ENCODE results near the gene DOCK9.

The DOCK9 gene

GRCh38 chr13:98923641-98924397, 54.0 kb downstream of the DOCK9 start:
- Histone ChIP-seq H3K18ac (ENCODE audit: low read length) (no peak overlapping the region), H3K4me1 (ENCODE audit: control insufficient read depth in 1 of 2, insufficient read depth in 2 of 2, low read length in 2 of 2) (peaks cover 0 to 2% of the 10 kb centered on the region in 2 experiments)

DNA sequence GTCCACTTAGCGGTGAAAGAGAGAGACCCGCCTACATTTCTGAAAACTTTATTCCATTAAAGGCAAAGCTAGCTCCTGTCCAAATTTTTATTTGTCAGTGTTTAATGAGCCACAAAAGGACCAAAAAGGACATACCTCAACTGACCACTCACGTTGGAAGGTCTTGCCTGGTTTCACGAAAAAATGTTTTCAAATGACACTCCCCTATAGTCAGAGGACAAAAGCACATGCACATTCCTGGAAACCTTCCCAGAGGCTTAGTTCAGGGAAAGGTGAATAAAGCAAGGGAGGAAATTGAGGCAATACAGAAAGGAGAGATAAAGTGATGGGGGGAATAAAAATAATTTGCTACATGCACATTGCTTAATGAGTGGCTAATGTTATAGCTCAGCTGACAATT, 55.6 kb downstream of the DOCK9 start:
- H3K27me3 ChIP-seq (ENCODE audit: insufficient read depth, low read length) = no peaks in the 10 kb centered on the region
- no peak overlapping the region for H2BK5ac ChIP-seq (ENCODE audit: low read depth, low read length, poor library complexity)
- H4K91ac ChIP-seq (ENCODE audit: low read depth, low read length) = no peak overlapping the region
- H3K79me2 ChIP-seq (ENCODE audit: control insufficient read depth, insufficient read depth, low read length, poor library complexity) = no peaks in the 10 kb centered on the region
- no peak overlapping the region for H2AFZ ChIP-seq (ENCODE audit: insufficient read depth, low read length, poor library complexity)
- H3K14ac ChIP-seq (ENCODE audit: low read length) = no peak overlapping the region
- no peak overlapping the region for H3K23ac ChIP-seq (ENCODE audit: low read length)
- no peak overlapping the region for H4K8ac ChIP-seq (ENCODE audit: low read depth, low read length)
- peaks cover 3% of the 10 kb centered on the region for H3K9me3 ChIP-seq (ENCODE audit: insufficient read depth, low read depth, low read length)
- no peak overlapping the region for H3K9ac ChIP-seq (ENCODE audit: low read length)
- DNase-seq = no peak
- H2BK12ac ChIP-seq (ENCODE audit: low read length) = no peak overlapping the region
- peaks cover 5% of the 10 kb centered on the region for H3K79me1 ChIP-seq (ENCODE audit: low read length)
- no peak overlapping the region for H3K4me2 ChIP-seq (ENCODE audit: low read length)
- H4K12ac ChIP-seq (ENCODE audit: low read depth, low read length) = no peak overlapping the region
- peaks cover 7 to 13% of the 10 kb centered on the region in 2 experiments for H3K36me3 ChIP-seq (ENCODE audit: control insufficient read depth in 1 of 2, insufficient read depth in 2 of 2, low read length in 2 of 2)
- no peak overlapping the region for H3K27ac ChIP-seq (ENCODE audit: low read depth, low read length)
- WGBS (ENCODE audit: extremely low coverage, insufficient coverage, insufficient read length) = no CpG with 5 or more reads among the region's 4 CpGs
- no peak overlapping the region for H3K4me3 ChIP-seq (ENCODE audit: low read depth, low read length)
- H3K18ac ChIP-seq (ENCODE audit: low read length) = no peak overlapping the region
- H2BK120ac ChIP-seq (ENCODE audit: insufficient read depth, low read length, poor library complexity) = no peak overlapping the region
- H3K4ac ChIP-seq (ENCODE audit: low read depth, low read length) = no peak overlapping the region
- H3K4me1 ChIP-seq (ENCODE audit: control insufficient read depth in 1 of 2, insufficient read depth in 2 of 2, low read length in 2 of 2) = peaks cover 0 to 2% of the 10 kb centered on the region in 2 experiments
- no peak overlapping the region for H2AK5ac ChIP-seq (ENCODE audit: low read length)

More at GRCh38 chr13:98923641-98924397, 54.0 kb downstream of the DOCK9 start:
- Histone ChIP-seq H4K8ac (ENCODE audit: low read depth, low read length) (no peak overlapping the region), H3K4me3 (ENCODE audit: low read depth, low read length) (no peak overlapping the region), H3K4ac (ENCODE audit: low read depth, low read length) (no peak overlapping the region), H3K27me3 (ENCODE audit: insufficient read depth, low read length) (no peaks in the 10 kb centered on the region), H2AFZ (ENCODE audit: insufficient read depth, low read length, poor library complexity) (no peak overlapping the region), H4K12ac (ENCODE audit: low read depth, low read length) (no peak overlapping the region), H3K14ac (ENCODE audit: low read length) (no peak overlapping the region), H3K9ac (ENCODE audit: low read length) (no peak overlapping the region), H3K36me3 (ENCODE audit: control insufficient read depth in 1 of 2, insufficient read depth in 2 of 2, low read length in 2 of 2) (peaks cover 5 to 11% of the 10 kb centered on the region in 2 experiments), H3K4me2 (ENCODE audit: low read length) (no peak overlapping the region), H4K91ac (ENCODE audit: low read depth, low read length) (no peak overlapping the region), H3K27ac (ENCODE audit: low read depth, low read length) (no peak overlapping the region), H3K79me1 (ENCODE audit: low read length) (peaks cover 5% of the 10 kb centered on the region), H2BK120ac (ENCODE audit: insufficient read depth, low read length, poor library complexity) (no peak overlapping the region), H3K79me2 (ENCODE audit: control insufficient read depth, insufficient read depth, low read length, poor library complexity) (no peaks in the 10 kb centered on the region), H3K9me3 (ENCODE audit: insufficient read depth, low read depth, low read length) (peaks cover 3% of the 10 kb centered on the region), H3K23ac (ENCODE audit: low read length) (no peak overlapping the region), H2AK5ac (ENCODE audit: low read length) (no peak overlapping the region), H2BK5ac (ENCODE audit: low read depth, low read length, poor library complexity) (no peak overlapping the region), H2BK12ac (ENCODE audit: low read length) (no peak overlapping the region)
- no CpG with 5 or more reads among the region's 11 CpGs for WGBS (ENCODE audit: extremely low coverage, insufficient coverage, insufficient read length)
- no peak for DNase-seq

- Histone ChIP-seq H4K91ac (ENCODE audit: low read depth, low read length) (no peak overlapping the region), H3K36me3 (ENCODE audit: control insufficient read depth in 1 of 2, insufficient read depth in 2 of 2, low read length in 2 of 2) (peaks cover 7 to 13% of the 10 kb centered on the region in 2 experiments), H3K4me2 (ENCODE audit: low read length) (no peak overlapping the region), H3K9ac (ENCODE audit: low read length) (peak overlapping the region; percentile 42), H4K8ac (ENCODE audit: low read depth, low read length) (no peak overlapping the region), H3K4me1 (ENCODE audit: control insufficient read depth in 1 of 2, insufficient read depth in 2 of 2, low read length in 2 of 2) (peaks cover 0 to 2% of the 10 kb centered on the region in 2 experiments), H3K4me3 (ENCODE audit: low read depth, low read length) (peak overlapping the region; percentile 11), H3K79me1 (ENCODE audit: low read length) (peaks cover 4% of the 10 kb centered on the region), H3K23ac (ENCODE audit: low read length) (peak overlapping the region; percentile 99), H2AK5ac (ENCODE audit: low read length) (peak overlapping the region; percentile 15), H3K27me3 (ENCODE audit: insufficient read depth, low read length) (no peaks in the 10 kb centered on the region), H2BK12ac (ENCODE audit: low read length) (no peak overlapping the region), H3K9me3 (ENCODE audit: insufficient read depth, low read depth, low read length) (peaks cover 3% of the 10 kb centered on the region), H2BK5ac (ENCODE audit: low read depth, low read length, poor library complexity) (no peak overlapping the region), H3K14ac (ENCODE audit: low read length) (no peak overlapping the region), H3K27ac (ENCODE audit: low read depth, low read length) (no peak overlapping the region), H2BK120ac (ENCODE audit: insufficient read depth, low read length, poor library complexity) (no peak overlapping the region), H3K18ac (ENCODE audit: low read length) (no peak overlapping the region), H4K12ac (ENCODE audit: low read depth, low read length) (no peak overlapping the region), H3K79me2 (ENCODE audit: control insufficient read depth, insufficient read depth, low read length, poor library complexity) (no peaks in the 10 kb centered on the region), H2AFZ (ENCODE audit: insufficient read depth, low read length, poor library complexity) (no peak overlapping the region), H3K4ac (ENCODE audit: low read depth, low read length) (peak overlapping the region; percentile 20)
- no peak for DNase-seq
- no CpG with 5 or more reads among the region's 5 CpGs for WGBS (ENCODE audit: extremely low coverage, insufficient coverage, insufficient read length)
Observed at GRCh38 chr13:98921786-98922185, 56.1 kb downstream of the DOCK9 start.

DNA sequence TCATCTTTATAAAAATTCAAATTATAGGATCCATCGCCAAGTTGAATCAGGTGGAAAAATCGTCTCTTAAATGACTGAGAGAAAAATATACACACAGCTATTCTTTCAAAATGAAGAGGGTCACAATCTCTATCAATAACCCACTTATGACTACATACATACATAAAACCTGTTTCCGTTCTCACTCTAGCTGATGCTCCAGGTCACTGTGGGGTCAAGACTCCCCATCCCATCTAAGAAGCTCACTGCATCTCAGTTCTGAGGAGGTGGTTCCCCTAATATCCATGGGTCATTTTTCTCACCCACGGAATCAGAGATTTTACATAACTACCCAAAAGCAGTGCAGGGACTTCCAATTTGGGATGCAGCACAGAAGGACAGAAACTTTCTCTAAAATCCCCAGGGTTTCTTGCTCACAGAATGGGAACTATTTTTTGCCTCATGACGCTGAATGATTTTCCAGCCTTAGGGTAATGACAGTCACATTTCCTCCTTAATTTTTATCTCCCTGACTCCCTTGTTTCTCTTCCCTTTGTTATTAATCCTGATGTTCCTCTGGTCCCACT, 56.8 kb downstream of the DOCK9 start:
- no peak overlapping the region for H2BK5ac ChIP-seq (ENCODE audit: low read depth, low read length, poor library complexity)
- H3K23ac ChIP-seq (ENCODE audit: low read length) = no peak overlapping the region
- no peaks in the 10 kb centered on the region for H3K79me2 ChIP-seq (ENCODE audit: control insufficient read depth, insufficient read depth, low read length, poor library complexity)
- H3K9me3 ChIP-seq (ENCODE audit: insufficient read depth, low read depth, low read length) = peaks cover 3% of the 10 kb centered on the region
- H2AK5ac ChIP-seq (ENCODE audit: low read length) = no peak overlapping the region
- H3K4me3 ChIP-seq (ENCODE audit: low read depth, low read length) = no peak overlapping the region
- no peak overlapping the region for H4K8ac ChIP-seq (ENCODE audit: low read depth, low read length)
- no peak overlapping the region for H3K4me2 ChIP-seq (ENCODE audit: low read length)
- no peak for DNase-seq
- H3K14ac ChIP-seq (ENCODE audit: low read length) = no peak overlapping the region
- WGBS (ENCODE audit: extremely low coverage, insufficient coverage, insufficient read length) = no CpG with 5 or more reads among the region's 5 CpGs
- H4K12ac ChIP-seq (ENCODE audit: low read depth, low read length) = no peak overlapping the region
- H3K4me1 ChIP-seq (ENCODE audit: control insufficient read depth in 1 of 2, insufficient read depth in 2 of 2, low read length in 2 of 2) = no peaks in the 10 kb centered on the region
- no peak overlapping the region for H2AFZ ChIP-seq (ENCODE audit: insufficient read depth, low read length, poor library complexity)
- no peak overlapping the region for H2BK12ac ChIP-seq (ENCODE audit: low read length)
- no peak overlapping the region for H3K4ac ChIP-seq (ENCODE audit: low read depth, low read length)
- H3K27ac ChIP-seq (ENCODE audit: low read depth, low read length) = no peak overlapping the region
- H4K91ac ChIP-seq (ENCODE audit: low read depth, low read length) = no peak overlapping the region
- no peaks in the 10 kb centered on the region for H3K79me1 ChIP-seq (ENCODE audit: low read length)
- H3K9ac ChIP-seq (ENCODE audit: low read length) = no peak overlapping the region
- H3K27me3 ChIP-seq (ENCODE audit: insufficient read depth, low read length) = no peaks in the 10 kb centered on the region
- H3K36me3 ChIP-seq (ENCODE audit: control insufficient read depth in 1 of 2, insufficient read depth in 2 of 2, low read length in 2 of 2) = peaks cover 10 to 16% of the 10 kb centered on the region in 2 experiments
- no peak overlapping the region for H2BK120ac ChIP-seq (ENCODE audit: insufficient read depth, low read length, poor library complexity)
- H3K18ac ChIP-seq (ENCODE audit: low read length) = no peak overlapping the region

Measured in trophoblast cell (in vitro differentiated cells and primary cell).